ENCODE measurements around the gene SLC24A3. TPM values are rescaled to one million over a fixed set of nuclear protein-coding genes. Genes with fewer than 3 reads are reported as not detected.

Gene SLC24A3
- total RNA-seq, 1 experiment from 2014 or later, result 0.14 TPM

DNA sequence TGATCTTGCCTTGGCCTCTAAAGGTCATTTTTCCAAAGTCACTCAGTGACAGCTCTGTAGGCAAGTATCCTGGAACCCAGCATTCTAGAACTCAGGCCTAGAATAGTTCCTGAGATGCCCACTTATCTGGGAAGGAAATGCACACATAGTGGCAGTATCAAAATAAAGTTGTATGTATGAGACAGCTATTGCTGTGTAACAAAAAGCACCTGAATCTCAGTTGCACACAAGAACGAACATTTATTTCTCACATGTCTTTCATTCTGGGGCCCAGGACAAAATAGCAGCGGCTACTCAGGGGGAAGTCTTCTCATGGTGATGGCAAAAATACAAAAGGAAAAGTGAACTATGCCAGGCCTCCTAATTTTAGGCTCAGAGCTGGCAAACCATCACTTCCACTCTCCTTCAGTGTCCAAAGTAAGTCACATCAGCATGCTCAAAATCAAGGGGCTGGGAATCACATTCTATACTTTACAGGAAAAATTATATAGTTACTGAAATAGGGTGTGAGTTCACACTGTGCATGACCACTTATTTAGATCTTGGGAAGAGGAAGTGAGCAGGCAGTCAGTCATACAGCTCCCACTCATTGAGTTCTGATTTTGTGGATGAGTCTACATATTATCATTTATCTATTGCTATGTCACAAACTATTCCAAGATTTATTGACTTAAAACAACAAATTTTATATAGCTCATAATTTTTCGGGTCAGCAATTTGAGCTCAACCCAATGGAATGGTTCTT is 412.0 kb downstream of the SLC24A3 start:
- no peaks in the 10 kb centered on the region for H3K27me3 ChIP-seq (replicated peaks; ENCODE audit: control insufficient read depth, insufficient read depth, low read length)
- no peaks in the 10 kb centered on the region for H3K36me3 ChIP-seq (ENCODE audit: control insufficient read depth, insufficient read depth, low read length)
- no peak overlapping the region for H3K4me3 ChIP-seq (ENCODE audit: low read depth, low read length)
- peaks cover 33% of the 10 kb centered on the region for H3K4me1 Mint-ChIP-seq (ENCODE audit: low read depth, unreplicated experiment)
- BruUV-seq (replicated peaks), result no TSS peak
- intact Hi-C loops (cut with micrococcal nuclease; ENCODE audit: unreplicated experiment), result no loop called here
- H3K4me1 ChIP-seq, result peaks cover 14% of the 10 kb centered on the region
- H3K27ac Mint-ChIP-seq (ENCODE audit: unreplicated experiment), result no peak overlapping the region
- H3K9me3 Mint-ChIP-seq (ENCODE audit: unreplicated experiment), result peaks cover 7% of the 10 kb centered on the region
- POLR2A ChIA-PET, result no interaction called here
- CTCF ChIA-PET, result no interaction called here
- H3K27me3 Mint-ChIP-seq (ENCODE audit: insufficient read depth, unreplicated experiment), result no peaks in the 10 kb centered on the region
- no peak for DNase-seq
- TF ChIP-seq, protein P1, sequence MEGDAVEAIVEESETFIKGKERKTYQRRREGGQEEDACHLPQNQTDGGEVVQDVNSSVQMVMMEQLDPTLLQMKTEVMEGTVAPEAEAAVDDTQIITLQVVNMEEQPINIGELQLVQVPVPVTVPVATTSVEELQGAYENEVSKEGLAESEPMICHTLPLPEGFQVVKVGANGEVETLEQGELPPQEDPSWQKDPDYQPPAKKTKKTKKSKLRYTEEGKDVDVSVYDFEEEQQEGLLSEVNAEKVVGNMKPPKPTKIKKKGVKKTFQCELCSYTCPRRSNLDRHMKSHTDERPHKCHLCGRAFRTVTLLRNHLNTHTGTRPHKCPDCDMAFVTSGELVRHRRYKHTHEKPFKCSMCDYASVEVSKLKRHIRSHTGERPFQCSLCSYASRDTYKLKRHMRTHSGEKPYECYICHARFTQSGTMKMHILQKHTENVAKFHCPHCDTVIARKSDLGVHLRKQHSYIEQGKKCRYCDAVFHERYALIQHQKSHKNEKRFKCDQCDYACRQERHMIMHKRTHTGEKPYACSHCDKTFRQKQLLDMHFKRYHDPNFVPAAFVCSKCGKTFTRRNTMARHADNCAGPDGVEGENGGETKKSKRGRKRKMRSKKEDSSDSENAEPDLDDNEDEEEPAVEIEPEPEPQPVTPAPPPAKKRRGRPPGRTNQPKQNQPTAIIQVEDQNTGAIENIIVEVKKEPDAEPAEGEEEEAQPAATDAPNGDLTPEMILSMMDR (IDR thresholded peaks at IDR 0.05; ENCODE audit: insufficient read depth in 1 of 2, low read depth in 1 of 2, low read length in 1 of 2, severe bottlenecking in 1 of 2, unreplicated experiment in 1 of 2), result no peak
- no peaks in the 10 kb centered on the region for H3K9me3 ChIP-seq
- no peaks in the 10 kb centered on the region for H3K36me3 Mint-ChIP-seq (ENCODE audit: insufficient read depth, unreplicated experiment)
- no peak overlapping the region for H3K4me3 Mint-ChIP-seq (ENCODE audit: unreplicated experiment)

DNA sequence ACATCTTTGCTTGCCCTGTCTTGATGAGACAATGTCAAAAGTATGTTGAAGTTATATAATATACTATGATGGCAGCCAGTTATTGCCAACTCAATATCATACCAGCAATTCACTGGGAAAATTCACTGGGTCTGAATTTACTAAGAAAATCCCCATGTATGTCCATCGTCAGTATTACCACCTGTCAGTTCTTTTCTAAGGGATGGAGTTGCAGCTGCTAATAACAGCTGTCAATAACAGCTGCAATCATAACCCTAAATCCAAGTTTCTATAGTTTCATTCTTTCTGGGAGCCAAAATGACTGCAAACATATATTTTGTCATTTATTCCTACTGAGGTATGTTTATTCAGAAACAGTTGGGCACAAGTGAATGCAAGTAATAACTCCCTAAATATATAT is 413.0 kb downstream of the SLC24A3 start:
- H3K4me3 Mint-ChIP-seq (ENCODE audit: unreplicated experiment), result no peak overlapping the region

DNA sequence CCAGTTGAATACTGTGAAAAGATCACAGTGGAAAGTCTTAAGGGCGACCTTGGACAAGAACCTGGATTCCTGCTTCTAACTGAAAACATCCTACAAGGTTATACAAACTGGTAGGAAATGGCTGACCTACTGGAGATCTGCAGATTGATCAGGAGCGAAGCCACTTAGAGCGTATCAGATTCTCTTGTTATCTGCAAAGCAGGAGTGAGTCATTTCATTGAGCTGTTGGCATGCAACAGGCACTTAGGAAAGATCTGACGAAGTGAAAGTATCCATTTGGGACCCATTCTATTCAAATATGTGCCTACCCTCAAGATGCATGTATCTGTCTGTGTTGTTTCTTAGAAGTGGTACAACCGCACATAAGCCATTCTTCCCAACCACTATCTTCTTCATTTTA is 414.5 kb downstream of the SLC24A3 start:
- Mint-ChIP-seq H3K27ac (ENCODE audit: unreplicated experiment) (no peak overlapping the region), H3K36me3 (ENCODE audit: insufficient read depth, unreplicated experiment) (no peaks in the 10 kb centered on the region), H3K9me3 (ENCODE audit: unreplicated experiment) (peaks cover 7% of the 10 kb centered on the region), H3K4me3 (ENCODE audit: unreplicated experiment) (no peak overlapping the region), H3K4me1 (ENCODE audit: low read depth, unreplicated experiment) (peaks cover 10% of the 10 kb centered on the region), H3K27me3 (ENCODE audit: insufficient read depth, unreplicated experiment) (no peaks in the 10 kb centered on the region)
- no TSS peak for BruUV-seq (replicated peaks)
- Histone ChIP-seq H3K36me3 (ENCODE audit: control insufficient read depth, insufficient read depth, low read length) (no peaks in the 10 kb centered on the region), H3K4me3 (ENCODE audit: low read depth, low read length) (no peak overlapping the region), H3K4me1 (no peaks in the 10 kb centered on the region), H3K9me3 (no peaks in the 10 kb centered on the region), H3K27me3 (replicated peaks; ENCODE audit: control insufficient read depth, insufficient read depth, low read length) (no peaks in the 10 kb centered on the region)
- POLR2A ChIA-PET, result no interaction called here
- TF ChIP-seq, protein P1 (IDR thresholded peaks at IDR 0.05; ENCODE audit: insufficient read depth in 1 of 2, low read depth in 1 of 2, low read length in 1 of 2, severe bottlenecking in 1 of 2, unreplicated experiment in 1 of 2), result no peak
- CTCF ChIA-PET, result no interaction called here
- intact Hi-C loops (cut with micrococcal nuclease; ENCODE audit: unreplicated experiment), result no loop called here
- DNase-seq, result no peak

More for the DNA sequence above, 413.0 kb downstream of the SLC24A3 start:
- POLR2A ChIA-PET, result no interaction called here
- Mint-ChIP-seq H3K4me1 (ENCODE audit: low read depth, unreplicated experiment) (peaks cover 24% of the 10 kb centered on the region), H3K9me3 (ENCODE audit: unreplicated experiment) (peaks cover 7% of the 10 kb centered on the region), H3K27me3 (ENCODE audit: insufficient read depth, unreplicated experiment) (no peaks in the 10 kb centered on the region), H3K27ac (ENCODE audit: unreplicated experiment) (no peak overlapping the region), H3K36me3 (ENCODE audit: insufficient read depth, unreplicated experiment) (no peaks in the 10 kb centered on the region)
- H3K4me3 ChIP-seq (ENCODE audit: low read depth, low read length), result no peak overlapping the region
- intact Hi-C loops (cut with micrococcal nuclease; ENCODE audit: unreplicated experiment), result no loop called here
- peaks cover 8% of the 10 kb centered on the region for H3K4me1 ChIP-seq
- TF ChIP-seq, protein P1 (IDR thresholded peaks at IDR 0.05; ENCODE audit: insufficient read depth in 1 of 2, low read depth in 1 of 2, low read length in 1 of 2, severe bottlenecking in 1 of 2, unreplicated experiment in 1 of 2), result no peak
- no TSS peak for BruUV-seq (replicated peaks)
- CTCF ChIA-PET, result no interaction called here
- H3K9me3 ChIP-seq, result no peaks in the 10 kb centered on the region
- no peak for DNase-seq
- no peaks in the 10 kb centered on the region for H3K27me3 ChIP-seq (replicated peaks; ENCODE audit: control insufficient read depth, insufficient read depth, low read length)
- no peaks in the 10 kb centered on the region for H3K36me3 ChIP-seq (ENCODE audit: control insufficient read depth, insufficient read depth, low read length)
